Fibroblast of skin of right quadriceps (primary cell): ENCODE data around the gene IMPA2.

Experiments used
- DNase-seq: peaks from one replicate; pipeline ENCODE4 v3.0.0-alpha.2; 2013

IMPA2 gene

GRCh38 chr18:12009581-12010140 is 28.4 kb downstream of the IMPA2 start:
- DNase-seq, result no peak

- no peak for DNase-seq
These were observed 29.0 kb downstream of the IMPA2 start for GRCh38 chr18:12010187-12010802.

- no peak for DNase-seq
These were observed 30.1 kb downstream of the IMPA2 start for GRCh38 chr18:12011199-12011956.

GRCh38 chr18:12011957-12012549 is 30.7 kb downstream of the IMPA2 start:
- DNase-seq, result no peak

- no peak for DNase-seq
These were observed 31.4 kb downstream of the IMPA2 start for GRCh38 chr18:12012697-12013096.

- no peak for DNase-seq
These were observed 32.0 kb downstream of the IMPA2 start for GRCh38 chr18:12013186-12013916.

- no peak for DNase-seq
These were observed 32.8 kb downstream of the IMPA2 start for GRCh38 chr18:12014086-12014485.

GRCh38 chr18:12014521-12015415 is 33.5 kb downstream of the IMPA2 start:
- DNase-seq, result no peak

GRCh38 chr18:12015416-12016062 is 34.2 kb downstream of the IMPA2 start:
- no peak for DNase-seq

GRCh38 chr18:12017081-12017480 is 35.8 kb downstream of the IMPA2 start:
- DNase-seq, result no peak

GRCh38 chr18:12018861-12019260 is 37.6 kb downstream of the IMPA2 start:
- no peak for DNase-seq

GRCh38 chr18:12021077-12021476 is 39.8 kb downstream of the IMPA2 start:
- DNase-seq, result no peak

GRCh38 chr18:12021596-12021995 is 40.3 kb downstream of the IMPA2 start:
- DNase-seq, result no peak

- DNase-seq, result no peak
These were observed 42.1 kb downstream of the IMPA2 start for GRCh38 chr18:12023375-12023774.

GRCh38 chr18:12026562-12026961 is 45.3 kb downstream of the IMPA2 start:
- no peak for DNase-seq

GRCh38 chr18:12027046-12027445 is 45.7 kb downstream of the IMPA2 start:
- no peak for DNase-seq

GRCh38 chr18:12027480-12027879 is 46.2 kb downstream of the IMPA2 start:
- no peak for DNase-seq

GRCh38 chr18:12028040-12028628 is 46.8 kb downstream of the IMPA2 start:
- no peak for DNase-seq

GRCh38 chr18:12028674-12029073 is 47.4 kb downstream of the IMPA2 start:
- DNase-seq, result no peak

GRCh38 chr18:12029786-12030584 is 48.7 kb downstream of the IMPA2 start:
- DNase-seq, result no peak
